GM12878 (cell line): ENCODE results near the gene BIRC5. TPM values are rescaled to one million over a fixed set of nuclear protein-coding genes. Genes with fewer than 3 reads are reported as not detected.

ENCODE experiments used
- BACH1 ChIP-seq: fragments of 450-650 bp; IDR thresholded peaks from 2 replicates; pipeline ENCODE4 v1.6.1; 2017; ENCODE audit warnings: mild to moderate bottlenecking, borderline replicate concordance
- CBX5 ChIP-seq: sonication (generic); IDR thresholded peaks from 2 replicates; pipeline ENCODE4 v1.6.1; 2016; ENCODE audit warnings: low read depth, moderate library complexity, mild to moderate bottlenecking, inconsistent platforms
- CHD2 ChIP-seq: IDR thresholded peaks from 2 replicates; pipeline ENCODE4 v1.6.1; 2011; ENCODE audit warnings: low read depth, low read length, improper control_type of control experiment, borderline replicate concordance
- CREM ChIP-seq: IDR thresholded peaks from 2 replicates; pipeline ENCODE4 v1.6.1; 2014; ENCODE audit warnings: antibody characterized with exemption, low read depth
- IKZF1 ChIP-seq: fragments of 450-650 bp; conservative IDR thresholded peaks from 2 replicates; pipeline ENCODE4 v1.6.1; 2017; ENCODE audit warnings: antibody characterized with exemption, mild to moderate bottlenecking
- KLF5 ChIP-seq: fragments of 450-650 bp; IDR thresholded peaks from 2 replicates; pipeline ENCODE4 v1.6.1; 2014; ENCODE audit warnings: mild to moderate bottlenecking; ENCODE audit not compliant: partially characterized antibody
- MXI1 ChIP-seq: fragments of 150-350 bp; IDR thresholded peaks from 2 replicates; pipeline ENCODE4 v1.6.1; 2011; ENCODE audit warnings: low read depth, mild to moderate bottlenecking, inconsistent platforms, low read length, improper control_type of control experiment
- NBN ChIP-seq: fragments of 450-650 bp; IDR thresholded peaks from 2 replicates; pipeline ENCODE4 v1.6.1; 2016
- NFYB ChIP-seq: IDR thresholded peaks from 2 replicates; pipeline ENCODE4 v1.6.1; 2011; ENCODE audit warnings: low read depth, mild to moderate bottlenecking, low read length, improper control_type of control experiment, moderate library complexity; ENCODE audit not compliant: insufficient read depth
- POLR2A ChIP-seq: IDR thresholded peaks from 2 replicates; pipeline ENCODE4 v1.6.1; 2011; ENCODE audit warnings: low read depth, mild to moderate bottlenecking, low read length
- RB1 ChIP-seq: fragments of 450-650 bp; formaldehyde crosslinking; IDR thresholded peaks from 2 replicates; pipeline ENCODE4 v1.6.1; 2017; ENCODE audit warnings: mild to moderate bottlenecking, borderline replicate concordance
- RELA ChIP-seq: fragments of 450-650 bp; IDR thresholded peaks from 2 replicates; pipeline ENCODE4 v1.8.0; 2014; ENCODE audit warnings: borderline replicate concordance; ENCODE audit not compliant: partially characterized antibody
- RUNX3 ChIP-seq: IDR thresholded peaks from 2 replicates; pipeline ENCODE4 v1.6.1; 2012; ENCODE audit warnings: low read length, inconsistent platforms
- SRF ChIP-seq, 2 experiments: IDR thresholded peaks; 2 replicates each; pipeline ENCODE4 v1.6.1; 2011; ENCODE audit warnings: low read depth in 2 of 2, low read length in 2 of 2, mild to moderate bottlenecking in 1 of 2, moderate library complexity in 1 of 2
- STAT1 ChIP-seq: fragments of 450-650 bp; conservative IDR thresholded peaks from 2 replicates; pipeline ENCODE4 v1.6.1; 2014; ENCODE audit warnings: antibody characterized with exemption, mild to moderate bottlenecking
- TAF1 ChIP-seq: IDR thresholded peaks from 2 replicates; pipeline ENCODE4 v1.6.1; 2011; ENCODE audit warnings: mild to moderate bottlenecking, low read depth, low read length, borderline replicate concordance
- TARDBP ChIP-seq: IDR thresholded peaks from 2 replicates; pipeline ENCODE4 v1.6.1; 2016; ENCODE audit warnings: borderline replicate concordance
- TCF12 ChIP-seq: IDR thresholded peaks from 2 replicates; pipeline ENCODE4 v1.6.1; 2011; ENCODE audit warnings: low read depth, mild to moderate bottlenecking, low read length
- TCF3 ChIP-seq: IDR thresholded peaks from 2 replicates; pipeline ENCODE4 v1.6.1; 2012; ENCODE audit warnings: low read depth, mild to moderate bottlenecking, low read length, borderline replicate concordance; ENCODE audit not compliant: insufficient read depth
- polyA plus RNA-seq, 11 experiments: library from polyadenylated mRNA; depleted of rRNA in 4 of 11; unstranded in 6 of 11; stranded (reverse) in 5 of 11; fragments of >200 nt; fragmentation: Nextera tagmentation in 4 of 11; fragmentation: Illumina TruSeq in 1 of 11; extraction: Ambion mirVana in 4 of 11; extraction: Trizol in 1 of 11; gene quantifications; 1 replicate in 1 of 11; 2 replicates in 10 of 11; pipeline versions ENCODE4 v1.2.1 to v1.2.3, GENCODE V29; 2011 to 2016; ENCODE audit warnings: inconsistent platforms in 2 of 11, missing spikeins in 2 of 11, low read depth in 1 of 11
- total RNA-seq, 4 experiments: library from RNA; depleted of rRNA in 3 of 4; stranded (reverse); fragments of >200 nt in 3 of 4; fragmentation: Illumina TruSeq in 1 of 4; extraction: Trizol in 1 of 4; gene quantifications; 2 replicates each; pipeline versions ENCODE4 v1.2.1 to v1.2.3, GENCODE V29; 2013 to 2021
- TF ChIP-seq, protein P1 (sequence below): IDR thresholded peaks from 2 replicates; pipeline ENCODE4 v1.6.1; 2012; ENCODE audit warnings: low read depth, low read length, improper control_type of control experiment
- TF ChIP-seq, protein P2 (sequence below): fragments of 450-650 bp; conservative IDR thresholded peaks from 2 replicates; pipeline ENCODE4 v1.6.1; 2017; ENCODE audit warnings: mild to moderate bottlenecking, moderate library complexity
- TF ChIP-seq, protein P3 (sequence below): fragments of 450-650 bp; formaldehyde crosslinking; IDR thresholded peaks from 2 replicates; pipeline ENCODE4 v1.4.0; 2022; ENCODE audit warnings: mild to moderate bottlenecking, moderate library complexity
- TF ChIP-seq, protein P4 (sequence below): fragments of 450-650 bp; IDR thresholded peaks from 2 replicates; pipeline ENCODE4 v1.6.1; 2014; ENCODE audit warnings: mild to moderate bottlenecking

BIRC5 gene
- total and polyA plus RNA-seq, 10 of the 15 experiments (the other 5 are each of a cell fraction or from before 2014, with no cell fraction given): 41.0 to 175 (median 90.8) TPM

DNA sequence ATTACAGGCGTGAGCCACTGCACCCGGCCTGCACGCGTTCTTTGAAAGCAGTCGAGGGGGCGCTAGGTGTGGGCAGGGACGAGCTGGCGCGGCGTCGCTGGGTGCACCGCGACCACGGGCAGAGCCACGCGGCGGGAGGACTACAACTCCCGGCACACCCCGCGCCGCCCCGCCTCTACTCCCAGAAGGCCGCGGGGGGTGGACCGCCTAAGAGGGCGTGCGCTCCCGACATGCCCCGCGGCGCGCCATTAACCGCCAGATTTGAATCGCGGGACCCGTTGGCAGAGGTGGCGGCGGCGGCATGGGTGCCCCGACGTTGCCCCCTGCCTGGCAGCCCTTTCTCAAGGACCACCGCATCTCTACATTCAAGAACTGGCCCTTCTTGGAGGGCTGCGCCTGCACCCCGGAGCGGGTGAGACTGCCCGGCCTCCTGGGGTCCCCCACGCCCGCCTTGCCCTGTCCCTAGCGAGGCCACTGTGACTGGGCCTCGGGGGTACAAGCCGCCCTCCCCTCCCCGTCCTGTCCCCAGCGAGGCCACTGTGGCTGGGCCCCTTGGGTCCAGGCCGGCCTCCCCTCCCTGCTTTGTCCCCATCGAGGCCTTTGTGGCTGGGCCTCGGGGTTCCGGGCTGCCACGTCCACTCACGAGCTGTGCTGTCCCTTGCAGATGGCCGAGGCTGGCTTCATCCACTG is at the start of gene BIRC5 (continued):
- TF ChIP-seq, protein P1, sequence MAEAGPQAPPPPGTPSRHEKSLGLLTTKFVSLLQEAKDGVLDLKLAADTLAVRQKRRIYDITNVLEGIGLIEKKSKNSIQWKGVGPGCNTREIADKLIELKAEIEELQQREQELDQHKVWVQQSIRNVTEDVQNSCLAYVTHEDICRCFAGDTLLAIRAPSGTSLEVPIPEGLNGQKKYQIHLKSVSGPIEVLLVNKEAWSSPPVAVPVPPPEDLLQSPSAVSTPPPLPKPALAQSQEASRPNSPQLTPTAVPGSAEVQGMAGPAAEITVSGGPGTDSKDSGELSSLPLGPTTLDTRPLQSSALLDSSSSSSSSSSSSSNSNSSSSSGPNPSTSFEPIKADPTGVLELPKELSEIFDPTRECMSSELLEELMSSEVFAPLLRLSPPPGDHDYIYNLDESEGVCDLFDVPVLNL: peak; percentile 97
- TF ChIP-seq RB1 (peak; percentile 45; the same call in 1 of the 2 replicates), KLF5 (peak; percentile 48), IKZF1 (peak; percentile 95), TAF1 (peak; percentile 39; the same call in 1 of the 2 replicates), NFYB (no peak), TCF3 (no peak), CHD2 (peak; percentile 74), CREM (peak; percentile 76), STAT1 (peak; percentile 86; the same call in 1 of the 2 replicates), CBX5 (no peak), MXI1 (peak; percentile 99), RUNX3 (peak; percentile 71), RELA (peak; percentile 33), TCF12 (no peak), TARDBP (peak; percentile 86; the same call in 1 of the 2 replicates), BACH1 (0 out of 2 replicates have a peak, but pooled peaks have one; percentile 45), POLR2A (peak; percentile 76), NBN (peak; percentile 58; the same call in 1 of the 2 replicates), SRF (IDR thresholded peaks at IDR 0.05; ENCODE audit: low read depth in 2 of 2, low read length in 2 of 2) (peak in 1 of 2 experiments; percentile 78; a peak in 1 of 4 replicates)
- TF ChIP-seq, protein P2, sequence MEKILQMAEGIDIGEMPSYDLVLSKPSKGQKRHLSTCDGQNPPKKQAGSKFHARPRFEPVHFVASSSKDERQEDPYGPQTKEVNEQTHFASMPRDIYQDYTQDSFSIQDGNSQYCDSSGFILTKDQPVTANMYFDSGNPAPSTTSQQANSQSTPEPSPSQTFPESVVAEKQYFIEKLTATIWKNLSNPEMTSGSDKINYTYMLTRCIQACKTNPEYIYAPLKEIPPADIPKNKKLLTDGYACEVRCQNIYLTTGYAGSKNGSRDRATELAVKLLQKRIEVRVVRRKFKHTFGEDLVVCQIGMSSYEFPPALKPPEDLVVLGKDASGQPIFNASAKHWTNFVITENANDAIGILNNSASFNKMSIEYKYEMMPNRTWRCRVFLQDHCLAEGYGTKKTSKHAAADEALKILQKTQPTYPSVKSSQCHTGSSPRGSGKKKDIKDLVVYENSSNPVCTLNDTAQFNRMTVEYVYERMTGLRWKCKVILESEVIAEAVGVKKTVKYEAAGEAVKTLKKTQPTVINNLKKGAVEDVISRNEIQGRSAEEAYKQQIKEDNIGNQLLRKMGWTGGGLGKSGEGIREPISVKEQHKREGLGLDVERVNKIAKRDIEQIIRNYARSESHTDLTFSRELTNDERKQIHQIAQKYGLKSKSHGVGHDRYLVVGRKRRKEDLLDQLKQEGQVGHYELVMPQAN: peak; percentile 100
- TF ChIP-seq, protein P3, sequence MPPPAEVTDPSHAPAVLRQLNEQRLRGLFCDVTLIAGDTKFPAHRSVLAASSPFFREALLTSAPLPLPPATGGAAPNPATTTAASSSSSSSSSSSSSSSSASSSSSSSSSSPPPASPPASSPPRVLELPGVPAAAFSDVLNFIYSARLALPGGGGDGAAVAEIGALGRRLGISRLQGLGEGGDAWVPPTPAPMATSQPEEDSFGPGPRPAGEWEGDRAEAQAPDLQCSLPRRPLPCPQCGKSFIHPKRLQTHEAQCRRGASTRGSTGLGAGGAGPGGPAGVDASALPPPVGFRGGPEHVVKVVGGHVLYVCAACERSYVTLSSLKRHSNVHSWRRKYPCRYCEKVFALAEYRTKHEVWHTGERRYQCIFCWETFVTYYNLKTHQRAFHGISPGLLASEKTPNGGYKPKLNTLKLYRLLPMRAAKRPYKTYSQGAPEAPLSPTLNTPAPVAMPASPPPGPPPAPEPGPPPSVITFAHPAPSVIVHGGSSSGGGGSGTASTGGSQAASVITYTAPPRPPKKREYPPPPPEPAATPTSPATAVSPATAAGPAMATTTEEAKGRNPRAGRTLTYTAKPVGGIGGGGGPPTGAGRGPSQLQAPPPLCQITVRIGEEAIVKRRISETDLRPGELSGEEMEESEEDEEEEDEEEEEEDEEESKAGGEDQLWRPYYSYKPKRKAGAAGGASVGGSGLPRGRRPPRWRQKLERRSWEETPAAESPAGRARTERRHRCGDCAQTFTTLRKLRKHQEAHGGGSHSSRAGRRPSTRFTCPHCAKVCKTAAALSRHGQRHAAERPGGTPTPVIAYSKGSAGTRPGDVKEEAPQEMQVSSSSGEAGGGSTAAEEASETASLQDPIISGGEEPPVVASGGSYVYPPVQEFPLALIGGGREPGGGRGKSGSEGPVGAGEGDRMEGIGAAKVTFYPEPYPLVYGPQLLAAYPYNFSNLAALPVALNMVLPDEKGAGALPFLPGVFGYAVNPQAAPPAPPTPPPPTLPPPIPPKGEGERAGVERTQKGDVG: no peak
- TF ChIP-seq, protein P4, sequence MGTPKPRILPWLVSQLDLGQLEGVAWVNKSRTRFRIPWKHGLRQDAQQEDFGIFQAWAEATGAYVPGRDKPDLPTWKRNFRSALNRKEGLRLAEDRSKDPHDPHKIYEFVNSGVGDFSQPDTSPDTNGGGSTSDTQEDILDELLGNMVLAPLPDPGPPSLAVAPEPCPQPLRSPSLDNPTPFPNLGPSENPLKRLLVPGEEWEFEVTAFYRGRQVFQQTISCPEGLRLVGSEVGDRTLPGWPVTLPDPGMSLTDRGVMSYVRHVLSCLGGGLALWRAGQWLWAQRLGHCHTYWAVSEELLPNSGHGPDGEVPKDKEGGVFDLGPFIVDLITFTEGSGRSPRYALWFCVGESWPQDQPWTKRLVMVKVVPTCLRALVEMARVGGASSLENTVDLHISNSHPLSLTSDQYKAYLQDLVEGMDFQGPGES: no peak
